HFFc6 (cell line): ENCODE measurements around the gene EEFSEC. TPM values are rescaled to one million over a fixed set of nuclear protein-coding genes. Genes with fewer than 3 reads are reported as not detected.

ENCODE experiments used
- DNase-seq: peaks from one replicate; pipeline ENCODE4 v3.0.0-alpha.2; 2018
- H3K27ac Mint-ChIP-seq: 2 replicates; pipeline ENCODE4 v1.8.0; 2020; ENCODE audit warnings: mild to moderate bottlenecking, mixed read lengths
- H3K27me3 Mint-ChIP-seq: 2 replicates; pipeline ENCODE4 v1.8.0; 2021; ENCODE audit warnings: mild to moderate bottlenecking, moderate library complexity, mixed read lengths; ENCODE audit not compliant: insufficient read depth
- H3K36me3 Mint-ChIP-seq: 2 replicates; pipeline ENCODE4 v1.8.0; 2021; ENCODE audit warnings: low read depth, mixed read lengths
- H3K4me1 Mint-ChIP-seq: 2 replicates; pipeline ENCODE4 v1.8.0; 2020; ENCODE audit warnings: low read depth, mixed read lengths
- H3K4me3 Mint-ChIP-seq: 2 replicates; pipeline ENCODE4 v1.8.0; 2020; ENCODE audit warnings: mild to moderate bottlenecking, moderate library complexity, mixed read lengths
- H3K9me3 Mint-ChIP-seq: 2 replicates; pipeline ENCODE4 v1.8.0; 2020; ENCODE audit warnings: mild to moderate bottlenecking, mixed read lengths
- total RNA-seq, 6 experiments: library from RNA; stranded (reverse); fragmentation: NEBNext Ultra II Directional; extraction: Animal tissue kit (Norgen Biotek cat#: 25700); gene quantifications; 2 replicates in 1 of 6; 3 replicates in 5 of 6; pipeline ENCODE4 v1.2.3, GENCODE V29; 2021
- TF ChIP-seq, protein P1 (sequence below): fragments of 200-600 bp; sonication (generic); IDR thresholded peaks from 2 replicates; pipeline ENCODE4 v1.5.0; 2021; ENCODE audit warnings: antibody characterized with exemption, mild to moderate bottlenecking

The EEFSEC gene
- total RNA-seq, 6 experiments from 2014 or later = 8.2 to 11.6 (median 11.0) TPM

DNA sequence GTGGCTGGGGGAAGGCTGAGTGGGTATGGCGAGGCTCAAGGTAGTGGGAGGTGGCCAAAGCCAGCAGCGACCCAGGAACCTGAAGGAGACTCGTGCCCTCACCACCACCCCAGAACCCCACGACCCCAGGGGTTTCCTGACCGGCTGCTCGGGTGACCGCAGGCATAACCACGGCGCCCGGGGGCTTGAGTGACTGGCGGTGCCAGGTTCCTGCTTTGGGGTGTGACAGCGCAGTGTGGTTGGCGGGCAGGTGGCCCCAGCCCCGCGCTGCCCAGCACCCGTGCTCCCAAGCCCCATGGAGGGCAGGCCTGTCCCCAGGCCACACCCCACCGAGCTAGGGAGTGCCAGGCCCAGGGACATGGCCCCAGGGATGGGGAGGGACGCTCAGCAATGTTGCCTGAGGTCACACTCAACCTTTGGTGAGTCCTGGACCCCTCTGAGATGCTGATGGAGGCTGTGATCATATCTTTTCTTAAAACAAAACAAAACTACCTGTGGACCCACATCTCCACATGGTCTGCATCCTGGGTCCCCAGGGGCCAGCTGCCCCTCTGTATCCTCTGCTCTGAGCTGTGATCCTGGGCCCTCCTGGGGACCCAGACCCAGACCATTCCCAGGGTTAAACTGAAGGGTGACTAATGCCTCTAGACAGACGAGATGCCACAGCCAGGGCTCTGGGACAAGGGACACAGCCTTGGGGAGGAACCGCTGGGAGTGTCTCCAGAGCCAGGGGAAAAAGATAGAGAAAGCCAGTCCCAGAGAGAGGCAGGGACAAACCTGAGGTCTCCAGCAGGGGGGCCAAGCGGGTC is 300.4 kb downstream of the EEFSEC start:
- H3K27me3 Mint-ChIP-seq = peaks cover 54% of the 10 kb centered on the region
- no peaks in the 10 kb centered on the region for H3K9me3 Mint-ChIP-seq
- H3K36me3 Mint-ChIP-seq = no peaks in the 10 kb centered on the region; the same call in 1 of the 2 replicates
- H3K4me3 Mint-ChIP-seq = no peak overlapping the region
- no peak for DNase-seq
- TF ChIP-seq, protein P1, sequence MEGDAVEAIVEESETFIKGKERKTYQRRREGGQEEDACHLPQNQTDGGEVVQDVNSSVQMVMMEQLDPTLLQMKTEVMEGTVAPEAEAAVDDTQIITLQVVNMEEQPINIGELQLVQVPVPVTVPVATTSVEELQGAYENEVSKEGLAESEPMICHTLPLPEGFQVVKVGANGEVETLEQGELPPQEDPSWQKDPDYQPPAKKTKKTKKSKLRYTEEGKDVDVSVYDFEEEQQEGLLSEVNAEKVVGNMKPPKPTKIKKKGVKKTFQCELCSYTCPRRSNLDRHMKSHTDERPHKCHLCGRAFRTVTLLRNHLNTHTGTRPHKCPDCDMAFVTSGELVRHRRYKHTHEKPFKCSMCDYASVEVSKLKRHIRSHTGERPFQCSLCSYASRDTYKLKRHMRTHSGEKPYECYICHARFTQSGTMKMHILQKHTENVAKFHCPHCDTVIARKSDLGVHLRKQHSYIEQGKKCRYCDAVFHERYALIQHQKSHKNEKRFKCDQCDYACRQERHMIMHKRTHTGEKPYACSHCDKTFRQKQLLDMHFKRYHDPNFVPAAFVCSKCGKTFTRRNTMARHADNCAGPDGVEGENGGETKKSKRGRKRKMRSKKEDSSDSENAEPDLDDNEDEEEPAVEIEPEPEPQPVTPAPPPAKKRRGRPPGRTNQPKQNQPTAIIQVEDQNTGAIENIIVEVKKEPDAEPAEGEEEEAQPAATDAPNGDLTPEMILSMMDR = no peak
- H3K4me1 Mint-ChIP-seq = peaks cover 5% of the 10 kb centered on the region
- H3K27ac Mint-ChIP-seq = no peak overlapping the region

DNA sequence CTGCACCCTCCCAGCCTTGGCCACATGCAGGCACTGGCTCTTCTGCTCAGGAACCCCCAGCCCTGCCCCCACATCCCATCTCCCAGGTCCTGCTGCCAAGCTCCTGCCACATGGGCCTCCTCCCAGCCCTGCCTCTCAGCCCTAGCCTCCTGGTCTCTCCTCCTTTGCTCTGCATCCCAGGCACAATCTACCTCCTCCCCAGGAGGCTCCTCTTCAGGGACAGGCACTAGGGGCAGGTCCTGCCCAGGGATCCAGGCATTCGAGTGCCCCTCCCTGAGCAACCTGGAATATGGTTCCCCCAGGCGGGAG is 301.0 kb downstream of the EEFSEC start:
- no peak overlapping the region for H3K4me3 Mint-ChIP-seq
- H3K27me3 Mint-ChIP-seq = peaks cover 58% of the 10 kb centered on the region
- no peaks in the 10 kb centered on the region for H3K4me1 Mint-ChIP-seq
- no peak overlapping the region for H3K27ac Mint-ChIP-seq
- H3K9me3 Mint-ChIP-seq = no peaks in the 10 kb centered on the region
- DNase-seq = no peak
- no peaks in the 10 kb centered on the region; the same call in 1 of the 2 replicates for H3K36me3 Mint-ChIP-seq
- TF ChIP-seq, protein P1 = no peak

- no peaks in the 10 kb centered on the region for H3K4me1 Mint-ChIP-seq
- no peaks in the 10 kb centered on the region; the same call in 1 of the 2 replicates for H3K36me3 Mint-ChIP-seq
- no peak overlapping the region for H3K27ac Mint-ChIP-seq
- TF ChIP-seq, protein P1 = no peak
- H3K4me3 Mint-ChIP-seq = no peak overlapping the region
- DNase-seq = no peak
- H3K27me3 Mint-ChIP-seq = peaks cover 59% of the 10 kb centered on the region
- H3K9me3 Mint-ChIP-seq = no peaks in the 10 kb centered on the region
These were observed 301.8 kb downstream of the EEFSEC start for GRCh38 chr3:128455116-128455515.

GRCh38 chr3:128455786-128456748 is 302.8 kb downstream of the EEFSEC start:
- H3K4me3 Mint-ChIP-seq = no peak overlapping the region
- TF ChIP-seq, protein P1 = no peak
- peaks cover 56% of the 10 kb centered on the region for H3K27me3 Mint-ChIP-seq
- H3K36me3 Mint-ChIP-seq = no peaks in the 10 kb centered on the region; the same call in 1 of the 2 replicates
- DNase-seq = no peak
- no peak overlapping the region for H3K27ac Mint-ChIP-seq
- H3K4me1 Mint-ChIP-seq = no peaks in the 10 kb centered on the region
- no peaks in the 10 kb centered on the region for H3K9me3 Mint-ChIP-seq

DNA sequence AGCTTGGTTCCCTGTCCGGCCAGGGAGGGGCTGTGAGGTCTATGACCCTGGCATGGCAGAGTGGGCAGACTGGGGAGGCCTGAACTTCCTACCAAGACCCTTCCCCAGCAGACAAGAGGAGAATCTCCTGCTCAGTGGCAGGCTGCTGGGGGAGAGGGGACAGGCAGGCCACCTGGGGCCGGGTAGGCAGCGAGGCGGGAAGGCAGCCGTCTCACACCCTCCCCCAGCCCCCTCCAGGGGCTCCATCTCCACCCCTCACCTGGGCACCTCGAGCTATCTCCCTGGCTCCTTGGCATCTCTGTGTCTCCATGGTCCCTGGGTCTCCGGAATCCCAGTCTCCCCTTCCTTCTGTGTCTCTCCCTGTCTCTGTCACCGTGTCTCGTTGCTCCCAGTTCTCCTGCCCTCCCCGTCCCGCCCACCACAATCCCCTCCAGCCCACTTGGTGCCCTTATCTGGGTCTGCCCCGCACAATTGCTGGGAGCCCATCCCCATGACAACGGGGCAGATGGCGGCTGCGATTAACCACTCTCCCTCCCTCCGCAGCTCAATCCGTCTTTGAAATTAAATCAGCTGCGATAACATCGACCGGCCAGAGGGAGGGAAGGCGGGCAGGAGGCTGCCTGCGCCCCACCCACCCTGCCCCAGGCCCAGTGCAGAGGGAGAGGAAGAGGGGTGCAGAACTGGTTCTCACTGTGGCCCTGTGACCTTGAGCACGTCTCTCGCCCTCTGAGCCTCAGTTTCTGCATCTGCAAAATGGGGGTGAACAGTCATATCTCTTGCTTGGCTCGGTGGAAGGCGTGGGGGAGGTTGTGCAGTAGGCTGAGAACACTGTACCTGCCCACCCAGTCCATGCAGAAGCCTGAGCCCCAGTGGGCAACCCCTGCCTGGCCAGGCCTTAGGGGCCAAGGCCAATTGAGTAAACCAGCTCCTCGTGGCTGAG is 303.8 kb downstream of the EEFSEC start:
- no peaks in the 10 kb centered on the region; the same call in 1 of the 2 replicates for H3K36me3 Mint-ChIP-seq
- H3K9me3 Mint-ChIP-seq = no peaks in the 10 kb centered on the region
- no peak overlapping the region for H3K4me3 Mint-ChIP-seq
- H3K27ac Mint-ChIP-seq = no peak overlapping the region
- H3K4me1 Mint-ChIP-seq = no peaks in the 10 kb centered on the region
- TF ChIP-seq, protein P1 = no peak
- DNase-seq = no peak
- peaks cover 48% of the 10 kb centered on the region for H3K27me3 Mint-ChIP-seq
